K562 (cell line): ENCODE results near the gene ADAM10. TPM values are rescaled to one million over a fixed set of nuclear protein-coding genes. Genes with fewer than 3 reads are reported as not detected.

Experiments
- C11orf30 ChIP-seq: fragments of 450-650 bp; IDR thresholded peaks from 2 replicates; pipeline ENCODE4 v1.6.1; 2016; ENCODE audit warnings: low read depth, mild to moderate bottlenecking
- CBX3 ChIP-seq, 2 experiments: IDR thresholded peaks; 1 replicate in 1 of 2; 2 replicates in 1 of 2; pipeline ENCODE4 v1.6.1; 2012; ENCODE audit warnings: inconsistent platforms in 2 of 2, low read length in 2 of 2, borderline replicate concordance in 1 of 2, control low read depth in 1 of 2
- E2F8 ChIP-seq: fragments of 450-650 bp; IDR thresholded peaks from 2 replicates; pipeline ENCODE4 v1.7.1; 2018; ENCODE audit warnings: mild to moderate bottlenecking, low read depth; ENCODE audit not compliant: partially characterized antibody
- EP300 ChIP-seq: IDR thresholded peaks from 2 replicates; pipeline ENCODE4 v1.6.1; 2012; ENCODE audit warnings: low read length, improper control_type of control experiment
- GATA2 ChIP-seq: sonication (generic); formaldehyde crosslinking; IDR thresholded peaks from 2 replicates; pipeline ENCODE4 v1.4.0; 2020; ENCODE audit warnings: mild to moderate bottlenecking, missing genetic modification reagents
- GATAD2A ChIP-seq: fragments of 450-650 bp; IDR thresholded peaks from 2 replicates; pipeline ENCODE4 v1.6.1; 2017
- GTF2E2 ChIP-seq: fragments of 200-800 bp; sonication (Bioruptor generic); IDR thresholded peaks from 2 replicates; pipeline ENCODE4 v1.6.1; 2016; ENCODE audit warnings: missing genetic modification characterization, missing compliant biosample characterization
- HMBOX1 ChIP-seq: sonication (generic); IDR thresholded peaks from 2 replicates; pipeline ENCODE4 v1.6.1; 2016
- ILK ChIP-seq: fragments of 450-650 bp; IDR thresholded peaks from 2 replicates; pipeline ENCODE4 v1.6.1; 2016; ENCODE audit warnings: missing genetic modification characterization, low read depth, mild to moderate bottlenecking, missing compliant biosample characterization, moderate library complexity, borderline replicate concordance
- KDM1A ChIP-seq, 2 experiments: fragments of 450-650 bp; IDR thresholded peaks; 2 replicates each; pipeline ENCODE4 v1.6.1; 2016; ENCODE audit warnings: mild to moderate bottlenecking in 2 of 2
- MAFF ChIP-seq: IDR thresholded peaks from 2 replicates; pipeline ENCODE4 v1.6.1; 2012; ENCODE audit warnings: low read length, improper control_type of control experiment
- MAZ ChIP-seq, 2 experiments: fragments of 450-650 bp in 1 of 2; sonication (generic) in 1 of 2; formaldehyde crosslinking; IDR thresholded peaks in 1 of 2; conservative IDR thresholded peaks in 1 of 2; 2 replicates each; pipeline versions ENCODE4 v1.4.0 to v1.5.0; 2020; ENCODE audit warnings: mild to moderate bottlenecking in 1 of 2, missing genetic modification reagents in 1 of 2
- POLR2G ChIP-seq: fragments of 200-400 bp; formaldehyde crosslinking; IDR thresholded peaks from 2 replicates; pipeline ENCODE4 v1.6.1; 2017; ENCODE audit warnings: low read depth, mild to moderate bottlenecking, antibody characterized with exemption, low read length, moderate library complexity
- PTTG1 ChIP-seq: fragments of 450-650 bp; IDR thresholded peaks from 2 replicates; pipeline ENCODE4 v1.6.1; 2016; ENCODE audit warnings: low read depth, mild to moderate bottlenecking, missing genetic modification characterization, missing compliant biosample characterization
- ZBTB7A ChIP-seq: IDR thresholded peaks from 2 replicates; pipeline ENCODE4 v1.6.1; 2011; ENCODE audit warnings: low read depth, mild to moderate bottlenecking, low read length, moderate library complexity, borderline replicate concordance; ENCODE audit not compliant: control insufficient read depth
- polyA plus RNA-seq, 8 experiments: library from polyadenylated mRNA; depleted of rRNA in 4 of 8; stranded (reverse) in 5 of 8; unstranded in 3 of 8; fragments of >200 nt; fragmentation: Nextera tagmentation in 2 of 8; fragmentation: Illumina TruSeq in 1 of 8; extraction: Ambion mirVana in 2 of 8; extraction: Trizol in 1 of 8; gene quantifications; 2 replicates each; pipeline versions ENCODE4 v1.2.1 to v1.2.3, GENCODE V29; 2011 to 2014; ENCODE audit warnings: inconsistent platforms in 1 of 8, missing spikeins in 1 of 8
- total RNA-seq, 7 experiments: library from RNA; depleted of rRNA in 6 of 7; stranded (reverse); fragments of >200 nt in 6 of 7; fragmentation: Illumina TruSeq in 2 of 7; extraction: Trizol in 2 of 7; gene quantifications; 2 replicates each; pipeline versions ENCODE4 v1.2.1 to v1.2.3, GENCODE V29; 2011 to 2021; ENCODE audit warnings: low replicate concordance in 1 of 7
- TF ChIP-seq, protein P1 (sequence below): fragments of 200-800 bp; sonication (Bioruptor generic); IDR thresholded peaks from 2 replicates; pipeline ENCODE4 v1.6.1; 2017; ENCODE audit warnings: missing genetic modification characterization, missing compliant biosample characterization
- TF ChIP-seq, protein P2 (sequence below): fragments of 250-450 bp; sonication (Bioruptor Pico); IDR thresholded peaks from 2 replicates; pipeline ENCODE4 v1.5.0; 2021; ENCODE audit warnings: mild to moderate bottlenecking, borderline replicate concordance

Gene ADAM10
- total and polyA plus RNA-seq, 9 of the 15 experiments (the other 6 are each of a cell fraction or from before 2014, with no cell fraction given): 11.9 to 152 (median 57.3) TPM

DNA sequence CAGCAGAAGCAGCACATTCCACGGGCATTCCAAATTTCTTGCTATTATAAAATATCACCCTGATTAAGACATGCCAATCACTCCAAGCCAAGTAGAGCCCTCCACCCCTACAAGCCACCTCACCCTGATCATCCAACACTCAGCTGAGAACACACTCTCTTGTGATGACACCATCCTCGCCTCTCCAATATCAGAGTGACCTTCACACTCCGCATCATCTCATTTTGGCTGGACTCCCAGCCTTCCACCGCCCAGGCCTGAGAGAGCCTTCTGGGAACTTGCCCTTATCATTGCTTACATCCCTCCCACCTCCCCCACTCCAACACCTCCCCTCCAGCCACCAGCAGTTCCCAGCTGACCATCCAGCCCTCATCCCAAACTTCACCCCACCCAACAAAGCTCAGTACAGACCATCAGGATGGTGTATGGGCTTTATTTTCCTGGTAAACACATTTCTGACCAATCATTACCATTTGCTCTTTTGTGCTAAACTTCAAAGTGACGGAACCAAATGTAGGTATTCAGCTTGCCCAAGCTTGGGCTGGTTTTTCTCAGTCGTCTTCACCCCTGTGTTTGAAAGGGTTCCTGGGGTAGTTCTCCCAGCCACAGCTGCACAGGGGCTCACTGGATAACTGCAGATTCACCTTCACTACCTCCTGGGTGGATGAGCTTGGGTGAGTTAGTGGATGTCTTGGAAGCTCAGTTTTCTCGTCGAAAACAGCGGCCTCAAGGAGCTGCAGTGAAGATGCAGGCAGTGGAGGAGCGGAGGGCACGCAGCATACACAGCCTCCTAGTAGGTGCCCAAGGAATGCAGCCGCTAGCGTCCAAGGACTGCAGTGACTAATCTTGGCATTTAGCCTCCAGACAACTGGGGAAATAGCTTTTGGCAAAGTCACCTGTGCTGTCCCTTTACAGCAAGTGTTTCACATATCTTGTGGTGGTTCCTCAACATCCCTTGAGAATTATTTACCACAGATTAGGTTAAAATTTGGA is 202.6 kb downstream of the ADAM10 start (continued):
- TF ChIP-seq KDM1A (IDR thresholded peaks at IDR 0.05) (peak; percentile 62 to 84), EP300 (peak; percentile 80), C11orf30 (peak; percentile 29; the same call in 1 of the 2 replicates), PTTG1 (tag) (no peak), ZBTB7A (peak; percentile 54; the same call in 1 of the 2 replicates), GTF2E2 (tag) (no peak), POLR2G (no peak), MAZ (CRISPR knock-in tag; conservative IDR thresholded peaks at IDR 0.05 in 1 of 2, IDR thresholded peaks at IDR 0.05 in 1 of 2) (peak in 1 of 2 experiments; percentile 17; a peak in 1 of 4 replicates), CBX3 (IDR thresholded peaks at IDR 0.05; ENCODE audit: borderline replicate concordance in 1 of 2, low read length in 2 of 2) (peak in 1 of 2 experiments; percentile 45; a peak in 1 of 3 replicates), HMBOX1 (peak; percentile 19; the same call in 1 of the 2 replicates), ILK (tag) (no peak), GATAD2A (0 out of 2 replicates have a peak, but pooled peaks have one; percentile 8), E2F8 (no peak), GATA2 (CRISPR knock-in tag) (0 out of 2 replicates have a peak, but pooled peaks have one; percentile 27), MAFF (no peak; the same call in 1 of the 2 replicates)
- TF ChIP-seq, protein P1, sequence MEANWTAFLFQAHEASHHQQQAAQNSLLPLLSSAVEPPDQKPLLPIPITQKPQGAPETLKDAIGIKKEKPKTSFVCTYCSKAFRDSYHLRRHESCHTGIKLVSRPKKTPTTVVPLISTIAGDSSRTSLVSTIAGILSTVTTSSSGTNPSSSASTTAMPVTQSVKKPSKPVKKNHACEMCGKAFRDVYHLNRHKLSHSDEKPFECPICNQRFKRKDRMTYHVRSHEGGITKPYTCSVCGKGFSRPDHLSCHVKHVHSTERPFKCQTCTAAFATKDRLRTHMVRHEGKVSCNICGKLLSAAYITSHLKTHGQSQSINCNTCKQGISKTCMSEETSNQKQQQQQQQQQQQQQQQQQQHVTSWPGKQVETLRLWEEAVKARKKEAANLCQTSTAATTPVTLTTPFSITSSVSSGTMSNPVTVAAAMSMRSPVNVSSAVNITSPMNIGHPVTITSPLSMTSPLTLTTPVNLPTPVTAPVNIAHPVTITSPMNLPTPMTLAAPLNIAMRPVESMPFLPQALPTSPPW (CRISPR knock-in tag): peak; percentile 79
- TF ChIP-seq, protein P2, sequence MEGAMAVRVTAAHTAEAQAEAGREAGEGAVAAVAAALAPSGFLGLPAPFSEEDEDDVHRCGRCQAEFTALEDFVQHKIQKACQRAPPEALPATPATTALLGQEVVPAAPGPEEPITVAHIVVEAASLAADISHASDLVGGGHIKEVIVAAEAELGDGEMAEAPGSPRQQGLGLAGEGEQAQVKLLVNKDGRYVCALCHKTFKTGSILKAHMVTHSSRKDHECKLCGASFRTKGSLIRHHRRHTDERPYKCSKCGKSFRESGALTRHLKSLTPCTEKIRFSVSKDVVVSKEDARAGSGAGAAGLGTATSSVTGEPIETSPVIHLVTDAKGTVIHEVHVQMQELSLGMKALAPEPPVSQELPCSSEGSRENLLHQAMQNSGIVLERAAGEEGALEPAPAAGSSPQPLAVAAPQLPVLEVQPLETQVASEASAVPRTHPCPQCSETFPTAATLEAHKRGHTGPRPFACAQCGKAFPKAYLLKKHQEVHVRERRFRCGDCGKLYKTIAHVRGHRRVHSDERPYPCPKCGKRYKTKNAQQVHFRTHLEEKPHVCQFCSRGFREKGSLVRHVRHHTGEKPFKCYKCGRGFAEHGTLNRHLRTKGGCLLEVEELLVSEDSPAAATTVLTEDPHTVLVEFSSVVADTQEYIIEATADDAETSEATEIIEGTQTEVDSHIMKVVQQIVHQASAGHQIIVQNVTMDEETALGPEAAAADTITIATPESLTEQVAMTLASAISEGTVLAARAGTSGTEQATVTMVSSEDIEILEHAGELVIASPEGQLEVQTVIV (CRISPR knock-in tag): no peak
